HG03108 (cell line): ENCODE results near the gene PHF5A.

Experiments
- ATAC-seq: cut with Tn5 transposase; IDR thresholded peaks from one replicate; pipeline ENCODE4 v1.9.1; 2021; ENCODE audit warnings: moderate library complexity; ENCODE audit not compliant: unreplicated experiment

Gene PHF5A

DNA sequence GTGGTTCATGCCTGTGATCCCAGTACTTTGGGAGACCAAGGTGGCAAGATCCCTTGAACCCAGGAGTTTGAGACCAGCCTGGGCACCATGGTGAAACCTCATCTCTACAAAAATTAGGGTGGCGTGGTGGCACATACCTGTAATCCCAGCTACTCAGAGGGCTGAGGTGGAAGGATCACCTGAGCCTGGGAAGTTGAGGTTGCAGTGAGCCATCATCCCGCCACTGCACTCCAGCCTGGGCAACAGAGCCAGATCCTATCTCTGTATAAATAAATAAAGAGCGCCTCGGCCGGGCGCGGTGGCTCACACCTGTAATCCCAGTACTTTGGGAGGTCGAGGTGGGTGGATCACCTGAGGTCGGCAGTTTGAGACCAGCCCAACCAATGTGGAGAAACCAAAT, 49.8 kb downstream of the PHF5A start:
- no peak for ATAC-seq

- ATAC-seq: no peak
Observed at GRCh38 chr22:41417622-41418390, 50.7 kb downstream of the PHF5A start.

DNA sequence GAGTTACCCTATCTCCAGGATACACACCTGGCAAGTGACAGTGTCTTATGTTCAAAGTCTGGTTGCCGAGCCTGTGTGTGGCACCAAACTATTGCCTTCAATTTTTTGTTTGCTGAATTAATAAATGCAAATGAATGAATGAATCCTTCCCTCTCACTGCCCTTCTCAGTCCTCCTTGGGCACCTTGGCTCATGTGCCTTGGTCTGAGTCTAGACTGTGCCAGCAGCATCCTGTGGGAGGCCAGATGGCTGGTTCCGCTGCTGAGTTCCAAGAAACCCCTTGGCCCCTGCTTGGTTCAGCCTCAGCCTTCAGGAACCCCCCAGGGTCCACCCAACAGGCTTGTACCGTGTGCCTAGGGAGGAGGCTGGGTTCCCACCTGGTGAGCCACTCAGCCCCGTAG, 52.9 kb downstream of the PHF5A start:
- ATAC-seq: no peak

DNA sequence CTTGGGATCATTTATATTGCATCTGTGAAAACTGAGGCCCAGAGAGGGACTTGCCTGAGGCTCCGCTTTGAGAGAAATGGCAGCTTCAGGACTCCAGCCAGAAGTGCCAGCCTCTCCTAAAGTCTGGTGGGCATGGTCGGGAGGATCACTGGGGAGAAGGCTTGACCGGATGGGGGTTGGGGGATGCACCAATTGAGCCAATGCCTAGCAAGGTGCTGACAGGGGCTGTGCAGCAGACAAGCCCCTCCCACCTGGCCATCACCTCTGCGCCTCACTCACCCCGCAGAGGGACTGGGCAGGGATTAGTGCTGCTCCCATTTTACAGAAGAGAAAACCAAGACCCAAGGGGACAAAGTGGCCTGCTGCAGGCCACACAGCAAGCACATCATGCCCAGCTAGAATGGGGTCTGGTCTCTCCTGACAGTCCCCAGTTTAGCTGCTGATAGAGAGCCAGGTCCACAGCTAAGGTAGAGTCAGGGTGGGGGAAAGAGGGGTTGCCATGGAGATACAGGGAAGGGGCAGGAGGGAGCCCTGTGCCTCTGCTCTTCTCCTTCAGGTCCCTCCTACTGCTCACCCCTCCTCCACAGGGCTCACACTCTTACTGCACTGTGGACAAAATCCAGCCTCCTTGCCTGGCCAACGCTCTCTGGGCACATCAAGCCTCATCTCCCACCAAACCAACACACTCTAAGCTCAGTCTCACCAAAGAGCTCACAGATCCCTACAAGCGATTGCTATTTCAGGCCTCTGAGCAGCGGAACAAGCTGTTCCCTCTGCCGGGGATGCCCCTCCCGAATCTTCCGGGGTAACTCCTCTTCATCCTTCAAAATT, 57.3 kb downstream of the PHF5A start:
- ATAC-seq: no peak

DNA sequence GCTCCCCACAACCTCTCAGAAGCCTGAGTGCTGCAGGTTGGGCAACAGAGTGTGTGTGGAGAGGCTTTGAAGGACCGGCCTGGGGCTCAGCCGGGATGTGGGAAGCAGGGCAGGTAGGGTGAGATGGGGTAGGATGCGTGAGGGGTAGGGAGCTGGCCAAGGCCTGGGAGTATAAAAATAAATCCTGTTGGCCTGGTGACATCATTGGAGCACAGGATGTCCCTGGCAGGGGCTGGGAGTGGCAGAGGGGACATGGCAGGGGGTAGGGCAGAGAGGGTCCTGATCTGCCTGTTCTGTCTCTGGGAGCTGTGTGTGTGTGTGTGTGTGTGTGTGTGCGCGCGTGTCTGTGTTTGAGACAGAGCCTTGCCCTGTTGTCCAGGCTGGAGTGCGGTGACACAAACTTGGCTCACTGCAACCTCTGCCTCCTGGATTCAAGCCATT, 58.2 kb downstream of the PHF5A start:
- ATAC-seq: no peak
